ENCODE data around the gene SLCO2B1. TPM values are rescaled to one million over a fixed set of nuclear protein-coding genes. Genes with fewer than 3 reads are reported as not detected.

SLCO2B1 gene
- total and polyA plus RNA-seq, 3 donors from 2014 or later, result 18.2 to 46.2 (median 33.2) TPM

DNA sequence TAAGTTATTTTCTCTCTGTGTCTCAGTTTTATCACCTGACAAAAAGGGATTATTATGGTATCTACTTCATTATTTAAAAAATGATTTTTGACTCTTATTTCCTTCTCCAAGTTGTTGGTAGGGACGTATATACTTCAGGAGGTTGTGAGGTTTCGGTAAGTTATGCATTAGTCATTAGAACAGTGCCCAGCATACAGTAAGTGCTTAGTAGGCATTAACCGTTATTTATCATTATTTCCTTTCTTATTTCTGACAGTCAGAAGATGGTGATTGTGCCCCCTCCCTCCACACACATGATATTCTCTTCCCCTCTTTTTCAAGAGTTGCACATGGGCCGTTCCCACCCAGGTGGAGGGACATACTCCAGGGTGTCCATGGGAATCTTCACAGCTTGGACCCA is 36.1 kb downstream of the SLCO2B1 start:
- no peak for DNase-seq
- no peak for TF ChIP-seq POLR2A (IDR thresholded peaks at IDR 0.05)
- TF ChIP-seq, protein P1, sequence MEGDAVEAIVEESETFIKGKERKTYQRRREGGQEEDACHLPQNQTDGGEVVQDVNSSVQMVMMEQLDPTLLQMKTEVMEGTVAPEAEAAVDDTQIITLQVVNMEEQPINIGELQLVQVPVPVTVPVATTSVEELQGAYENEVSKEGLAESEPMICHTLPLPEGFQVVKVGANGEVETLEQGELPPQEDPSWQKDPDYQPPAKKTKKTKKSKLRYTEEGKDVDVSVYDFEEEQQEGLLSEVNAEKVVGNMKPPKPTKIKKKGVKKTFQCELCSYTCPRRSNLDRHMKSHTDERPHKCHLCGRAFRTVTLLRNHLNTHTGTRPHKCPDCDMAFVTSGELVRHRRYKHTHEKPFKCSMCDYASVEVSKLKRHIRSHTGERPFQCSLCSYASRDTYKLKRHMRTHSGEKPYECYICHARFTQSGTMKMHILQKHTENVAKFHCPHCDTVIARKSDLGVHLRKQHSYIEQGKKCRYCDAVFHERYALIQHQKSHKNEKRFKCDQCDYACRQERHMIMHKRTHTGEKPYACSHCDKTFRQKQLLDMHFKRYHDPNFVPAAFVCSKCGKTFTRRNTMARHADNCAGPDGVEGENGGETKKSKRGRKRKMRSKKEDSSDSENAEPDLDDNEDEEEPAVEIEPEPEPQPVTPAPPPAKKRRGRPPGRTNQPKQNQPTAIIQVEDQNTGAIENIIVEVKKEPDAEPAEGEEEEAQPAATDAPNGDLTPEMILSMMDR (IDR thresholded peaks at IDR 0.05), result no peak
- whole genome bisulfite sequencing, 2 donors, result 91% methylated on average over 4 of the region's 4 CpGs
- Histone ChIP-seq H3K36me3 (ENCODE audit: low read depth, missing control alignments) (no peaks in the 10 kb centered on the region), H3K27ac (no peak overlapping the region), H3K9me3 (no peaks in the 10 kb centered on the region), H3K4me3 (no peak overlapping the region), H3K4me1 (peaks cover 19% of the 10 kb centered on the region), H3K27me3 (no peaks in the 10 kb centered on the region)
- intact Hi-C loops (cut with DNase I; ENCODE audit: low total_unique reads), result no loop called here

DNA sequence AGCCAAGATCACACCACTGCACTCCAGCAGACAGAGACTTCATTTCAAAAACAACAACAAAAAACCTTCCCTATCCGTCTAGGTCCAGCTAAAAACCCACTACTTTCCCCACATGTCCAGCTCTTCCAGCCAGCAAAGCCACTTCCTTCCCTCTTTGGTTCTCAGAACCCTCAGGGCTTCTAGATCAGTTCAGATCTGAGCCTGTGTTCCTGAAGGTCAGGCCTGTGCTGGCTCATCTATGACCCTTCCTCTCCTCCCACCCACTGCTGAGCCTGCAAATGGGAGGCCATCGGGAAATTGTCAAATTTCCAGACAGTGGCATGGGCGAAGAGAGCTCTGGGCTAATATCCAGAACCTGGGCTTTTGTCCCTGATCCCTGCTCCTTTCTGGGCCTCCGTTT is 37.8 kb downstream of the SLCO2B1 start:
- 74 to 88% methylated on average over 4 of the region's 4 CpGs for WGBS, 2 donors
- Histone ChIP-seq H3K9me3 (no peaks in the 10 kb centered on the region), H3K4me1 (peaks cover 8% of the 10 kb centered on the region), H3K36me3 (ENCODE audit: low read depth, missing control alignments) (no peaks in the 10 kb centered on the region), H3K4me3 (no peak overlapping the region), H3K27me3 (no peaks in the 10 kb centered on the region), H3K27ac (no peak overlapping the region)
- no peak for DNase-seq
- intact Hi-C loops (cut with DNase I; ENCODE audit: low total_unique reads), result no loop called here
- no peak for TF ChIP-seq POLR2A (IDR thresholded peaks at IDR 0.05)
- TF ChIP-seq, protein P1 (IDR thresholded peaks at IDR 0.05), result no peak

DNA sequence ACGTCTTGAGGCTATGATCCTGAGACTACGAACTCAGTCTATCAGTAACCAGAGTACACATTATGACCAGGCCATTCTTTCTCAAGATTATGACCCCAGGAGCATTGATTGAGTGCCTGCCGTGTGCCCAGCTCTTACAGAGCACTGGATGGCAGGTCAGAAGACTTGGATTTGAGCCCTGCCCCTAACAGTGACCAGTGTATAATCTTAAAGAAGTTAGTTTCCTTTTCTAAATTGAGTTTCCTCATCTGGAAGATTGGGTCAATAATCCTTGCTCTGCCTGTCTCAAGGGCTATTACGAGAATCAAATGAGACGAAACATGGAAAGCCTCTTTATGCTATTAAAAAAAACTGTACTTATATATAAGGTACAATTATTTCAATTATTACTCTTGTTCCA is 38.2 kb downstream of the SLCO2B1 start:
- Histone ChIP-seq H3K36me3 (ENCODE audit: low read depth, missing control alignments) (no peaks in the 10 kb centered on the region), H3K27me3 (no peaks in the 10 kb centered on the region), H3K4me3 (no peak overlapping the region), H3K4me1 (peaks cover 8% of the 10 kb centered on the region), H3K27ac (no peak overlapping the region), H3K9me3 (no peaks in the 10 kb centered on the region)
- 90 to 92% methylated on average over 5 of the region's 5 CpGs for WGBS, 2 donors
- no peak for DNase-seq
- intact Hi-C loops (cut with DNase I; ENCODE audit: low total_unique reads), result no loop called here
- no peak for TF ChIP-seq POLR2A (IDR thresholded peaks at IDR 0.05)
- TF ChIP-seq, protein P1 (IDR thresholded peaks at IDR 0.05), result no peak

DNA sequence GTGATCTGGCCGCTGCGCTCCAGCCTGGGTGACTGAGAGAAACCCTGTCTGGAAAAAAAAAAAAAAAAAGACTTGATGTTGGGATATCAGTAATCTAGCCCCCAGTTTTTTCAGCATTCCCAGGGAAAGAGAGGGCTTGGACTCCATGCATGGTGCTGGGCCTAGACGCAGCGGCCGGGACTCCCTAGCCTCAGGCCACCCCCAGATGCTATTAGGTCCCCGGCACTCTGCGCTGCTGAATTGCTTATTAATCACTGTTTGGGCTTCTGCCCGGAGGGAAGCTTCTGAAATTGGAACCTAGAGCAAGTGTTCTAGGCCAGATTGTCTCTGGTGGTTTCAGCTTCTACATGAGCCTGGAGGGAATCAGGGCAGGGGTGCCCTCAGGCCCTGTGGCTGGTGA is 39.0 kb downstream of the SLCO2B1 start:
- Histone ChIP-seq H3K36me3 (ENCODE audit: low read depth, missing control alignments) (no peaks in the 10 kb centered on the region), H3K4me3 (no peak overlapping the region), H3K4me1 (peaks cover 12% of the 10 kb centered on the region), H3K9me3 (no peaks in the 10 kb centered on the region), H3K27ac (no peak overlapping the region), H3K27me3 (no peaks in the 10 kb centered on the region)
- WGBS, 2 donors, result 73 to 90% methylated on average over 8 of the region's 8 CpGs
- DNase-seq, result no peak
- intact Hi-C loops (cut with DNase I; ENCODE audit: low total_unique reads), result no loop called here
- TF ChIP-seq POLR2A (IDR thresholded peaks at IDR 0.05), result no peak
- TF ChIP-seq, protein P1 (IDR thresholded peaks at IDR 0.05), result no peak

DNA sequence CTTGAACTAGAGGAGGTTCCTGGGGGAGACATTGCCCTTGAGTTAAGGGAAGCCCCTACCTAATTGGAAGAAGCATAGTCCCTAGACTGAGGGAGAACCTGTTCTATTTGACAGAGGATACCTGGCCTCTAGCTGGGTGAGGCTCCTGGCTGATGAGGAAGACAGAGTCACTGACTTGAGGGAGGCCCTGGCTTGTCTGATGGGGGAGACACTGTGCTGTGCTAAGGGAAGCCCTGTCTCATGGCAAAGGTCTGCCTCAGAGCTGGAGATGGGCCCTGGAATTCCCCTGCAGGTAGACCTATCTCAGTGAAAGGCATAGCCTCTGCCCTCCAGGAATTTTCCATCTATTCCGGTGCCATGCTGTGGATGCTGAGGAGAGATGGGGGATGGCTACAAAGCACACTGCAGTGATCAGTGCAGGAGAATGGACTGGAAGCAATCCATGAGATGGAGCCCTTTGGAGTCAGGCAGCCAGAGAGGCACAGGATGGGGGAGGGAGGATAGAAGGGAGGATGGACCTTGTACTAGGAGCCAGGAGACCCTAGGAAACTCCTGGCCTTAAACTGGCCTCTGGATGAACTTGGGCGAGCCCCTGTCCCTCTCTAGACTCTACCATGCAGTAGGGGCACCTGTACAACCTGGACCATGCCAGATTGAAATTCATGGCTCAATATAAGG is 39.9 kb downstream of the SLCO2B1 start:
- Histone ChIP-seq H3K27me3 (no peaks in the 10 kb centered on the region), H3K4me3 (no peak overlapping the region), H3K27ac (no peak overlapping the region), H3K36me3 (ENCODE audit: low read depth, missing control alignments) (no peaks in the 10 kb centered on the region), H3K9me3 (no peaks in the 10 kb centered on the region), H3K4me1 (peaks cover 20% of the 10 kb centered on the region)
- WGBS, 2 donors, result 91 to 100% methylated on average over 2 of the region's 2 CpGs
- DNase-seq, result no peak
- intact Hi-C loops (cut with DNase I; ENCODE audit: low total_unique reads), result no loop called here
- TF ChIP-seq POLR2A (IDR thresholded peaks at IDR 0.05), result no peak
- TF ChIP-seq, protein P1 (IDR thresholded peaks at IDR 0.05), result no peak

All from testis (tissue), 3 donors.